Nephron progenitor cell (in vitro differentiated cells): ENCODE data around the gene ZMIZ1.

ENCODE experiments used
- DNase-seq: peaks from one replicate; pipeline ENCODE4 v3.0.0; 2021
- H3K27ac Mint-ChIP-seq: 2 replicates; pipeline ENCODE4 v1.8.0; 2021; ENCODE audit warnings: mild to moderate bottlenecking, moderate library complexity, mixed read lengths
- H3K27me3 Mint-ChIP-seq: 2 replicates; pipeline ENCODE4 v1.8.0; 2021; ENCODE audit warnings: mild to moderate bottlenecking, low read depth, mixed read lengths; ENCODE audit not compliant: poor library complexity
- H3K36me3 Mint-ChIP-seq: 2 replicates; pipeline ENCODE4 v1.8.0; 2021; ENCODE audit warnings: low read depth, mixed read lengths
- H3K4me1 Mint-ChIP-seq: 2 replicates; pipeline ENCODE4 v1.8.0; 2021; ENCODE audit warnings: mixed read lengths
- H3K4me3 Mint-ChIP-seq: 2 replicates; pipeline ENCODE4 v1.8.0; 2021; ENCODE audit warnings: mild to moderate bottlenecking, moderate library complexity, mixed read lengths
- H3K9me3 Mint-ChIP-seq: 2 replicates; pipeline ENCODE4 v1.8.0; 2021; ENCODE audit warnings: mild to moderate bottlenecking, moderate library complexity, mixed read lengths
- CTCF ChIP-seq: fragments of 200-600 bp; sonication (generic); IDR thresholded peaks from 2 replicates; pipeline ENCODE4 v1.5.0; 2021; ENCODE audit warnings: antibody characterized with exemption

ZMIZ1 gene

GRCh38 chr10:79136236-79137005 lies 67.7 kb downstream of the ZMIZ1 start:
- no peak for DNase-seq
- no peak for TF ChIP-seq CTCF
- Mint-ChIP-seq H3K36me3 (peaks cover 10% of the 10 kb centered on the region), H3K27me3 (no peaks in the 10 kb centered on the region), H3K4me1 (peaks cover 99% of the 10 kb centered on the region), H3K27ac (peak overlapping the region; percentile 93), H3K9me3 (no peaks in the 10 kb centered on the region), H3K4me3 (peak overlapping the region; percentile 54)

- H3K36me3 Mint-ChIP-seq: peaks cover 13% of the 10 kb centered on the region
- peaks cover 99% of the 10 kb centered on the region for H3K4me1 Mint-ChIP-seq
- H3K27me3 Mint-ChIP-seq: peaks cover 2% of the 10 kb centered on the region
- no peak for TF ChIP-seq CTCF
- no peaks in the 10 kb centered on the region for H3K9me3 Mint-ChIP-seq
- peak; percentile 34 for DNase-seq
- peak overlapping the region; percentile 40 for H3K4me3 Mint-ChIP-seq
- peak overlapping the region; percentile 90 for H3K27ac Mint-ChIP-seq
Measured at GRCh38 chr10:79137300-79137756, 68.6 kb downstream of the ZMIZ1 start.

GRCh38 chr10:79137826-79138225 lies 69.1 kb downstream of the ZMIZ1 start:
- Mint-ChIP-seq H3K9me3 (no peaks in the 10 kb centered on the region), H3K36me3 (peaks cover 14% of the 10 kb centered on the region), H3K4me1 (peaks cover 99% of the 10 kb centered on the region), H3K4me3 (peak overlapping the region; percentile 16), H3K27ac (peak overlapping the region; percentile 99), H3K27me3 (peaks cover 3% of the 10 kb centered on the region)
- peak; percentile 62 for DNase-seq
- no peak for TF ChIP-seq CTCF

GRCh38 chr10:79138449-79139123 lies 69.8 kb downstream of the ZMIZ1 start:
- peak overlapping the region; percentile 99 for H3K27ac Mint-ChIP-seq
- peaks cover 6% of the 10 kb centered on the region for H3K27me3 Mint-ChIP-seq
- no peaks in the 10 kb centered on the region for H3K9me3 Mint-ChIP-seq
- peaks cover 14% of the 10 kb centered on the region for H3K36me3 Mint-ChIP-seq
- peaks cover 99% of the 10 kb centered on the region for H3K4me1 Mint-ChIP-seq
- peak overlapping the region; percentile 64 for H3K4me3 Mint-ChIP-seq
- no peak for DNase-seq
- TF ChIP-seq CTCF: no peak

GRCh38 chr10:79139124-79139835 lies 70.5 kb downstream of the ZMIZ1 start:
- H3K27me3 Mint-ChIP-seq: peaks cover 8% of the 10 kb centered on the region
- H3K4me1 Mint-ChIP-seq: peaks cover 99% of the 10 kb centered on the region
- no peak for DNase-seq
- H3K4me3 Mint-ChIP-seq: peak overlapping the region; percentile 64
- no peaks in the 10 kb centered on the region for H3K9me3 Mint-ChIP-seq
- no peak for TF ChIP-seq CTCF
- peak overlapping the region; percentile 99 for H3K27ac Mint-ChIP-seq
- H3K36me3 Mint-ChIP-seq: peaks cover 15% of the 10 kb centered on the region
